ENCODE measurements around the gene CDC45. TPM values are rescaled to one million over a fixed set of nuclear protein-coding genes. Genes with fewer than 3 reads are reported as not detected.
A peak's percentile ranks its signal among the peaks of the same experiment; 100 is the strongest.

CDC45 gene
- total and polyA plus RNA-seq, 2 of the 13 experiments (the other 11 are each of a cell fraction or from before 2014, with no cell fraction given): 14.4 to 36.3 TPM

- ChIA-PET CTCF (ENCODE audit: low intra/inter-chr PET ratio, low total read pairs) (no interaction called here), POLR2A (interaction anchor here (1.9 to 3.1 kb wide), 3 partner anchors 16 to 139 kb away, joined by 12 to 23 read pairs (median 13); partner anchors contain the start of genes C22orf39, CDC45, CLTCL1 and UFD1)
- Histone ChIP-seq H3K27ac (ENCODE audit: extremely low read length, insufficient read depth, low read length) (peak overlapping the region; percentile 87), H4K20me1 (ENCODE audit: insufficient read depth, low read length) (peaks cover 39% of the 10 kb centered on the region), H3K4me2 (ENCODE audit: low read depth, low read length) (peak overlapping the region; percentile 98), H3K27me3 (ENCODE audit: control insufficient read depth in 1 of 2, insufficient read depth in 2 of 2, low read length in 2 of 2) (no peaks in the 10 kb centered on the region; a peak in 1 of 5 replicates), H3K9ac (ENCODE audit: insufficient read depth, low read depth, low read length) (peak overlapping the region; percentile 92), H3K4me3 (replicated peaks in 1 of 3; ENCODE audit: insufficient read depth in 1 of 3, low read depth in 2 of 3, low read length in 3 of 3) (peak overlapping the region; percentile 86 to 91 (median 88)), H2AFZ (ENCODE audit: low read length) (no peak overlapping the region), H3K4me1 (ENCODE audit: insufficient read depth, low read length) (peaks cover 50% of the 10 kb centered on the region), H3K9me3 (ENCODE audit: low read length) (no peaks in the 10 kb centered on the region), H3K36me3 (replicated peaks in 1 of 2; ENCODE audit: control insufficient read depth in 1 of 2, insufficient read depth in 2 of 2, low read length in 2 of 2) (peaks cover 3 to 26% of the 10 kb centered on the region in 2 experiments; a peak in 4 of 5 replicates), H3K79me2 (ENCODE audit: insufficient read depth, low read length) (peaks cover 60% of the 10 kb centered on the region)
- intact Hi-C loops (cut with micrococcal nuclease; ENCODE audit: unreplicated experiment) (loop anchor here (2.0 to 5.0 kb wide), 2 partner anchors 48 to 254 kb away; partner anchors contain the start of genes CDC45, SLC25A1 and UFD1), in situ Hi-C loops (cut with HindIII; ENCODE audit: extremely low pct_ligation_motif_present, low pct_unique_long_range_greater_than_20kb) (no loop called here)
- no TSS peak for BruUV-seq (replicated peaks)
- ATAC-seq (peak; percentile 4), FAIRE-seq (no peak), DNase-seq (ENCODE audit: low spot score) (peak; percentile 39)
- 0% methylated on average over 6 of the region's 53 CpGs for WGBS (ENCODE audit: low lambda C conversion rate)
- peak; percentile 32; the same call in 1 of the 2 replicates for TF ChIP-seq TGIF2 (CRISPR knock-in tag; IDR thresholded peaks at IDR 0.05)
- TF ChIP-seq HNF1B (CRISPR knock-in tag; IDR thresholded peaks at IDR 0.05): 0 out of 2 replicates have a peak, but pooled peaks have one; percentile 11
- TF ChIP-seq ARHGAP35 (CRISPR knock-in tag; IDR thresholded peaks at IDR 0.05; ENCODE audit: borderline replicate concordance): no peak
- TF ChIP-seq ZNF564 (CRISPR knock-in tag; IDR thresholded peaks at IDR 0.05): no peak
- no peak for TF ChIP-seq ZNF33B (CRISPR knock-in tag; IDR thresholded peaks at IDR 0.05)
- TF ChIP-seq ARNTL (CRISPR knock-in tag; IDR thresholded peaks at IDR 0.05): no peak
- TF ChIP-seq BCL3 (CRISPR knock-in tag; IDR thresholded peaks at IDR 0.05): no peak
- no peak for TF ChIP-seq RFX5 (IDR thresholded peaks at IDR 0.05; ENCODE audit: low read depth, low read length)
- TF ChIP-seq E2F2 (CRISPR knock-in tag; IDR thresholded peaks at IDR 0.05; ENCODE audit: borderline replicate concordance): no peak
- TF ChIP-seq ZHX2 (IDR thresholded peaks at IDR 0.05; ENCODE audit: low read depth): peak; percentile 59
- no peak for TF ChIP-seq ZHX2 (CRISPR knock-in tag; IDR thresholded peaks at IDR 0.05; ENCODE audit: borderline replicate concordance)
- no peak for TF ChIP-seq FOXM1 (CRISPR knock-in tag; IDR thresholded peaks at IDR 0.05)
Measured at GRCh38 chr22:19430890-19431541, 48.7 kb upstream of the CDC45 start.

All from HepG2 (cell line).